GM12878 (cell line): ENCODE data around the gene ZNF276. TPM values are rescaled to one million over a fixed set of nuclear protein-coding genes. Genes with fewer than 3 reads are reported as not detected.

Experiments used
- ATAC-seq: fragments of 200-7000 bp; cut with Tn5 transposase; 3 replicates; pipeline ENCODE4 v1.9.1; 2020; ENCODE audit warnings: mild to moderate bottlenecking, moderate library complexity
- BruUV-seq: library from RNA; stranded (reverse); fragments of 400-500 nt; replicated peaks from 2 replicates; lab custom pipeline; 2021; lab: Mats Ljungman, UMichigan
- CTCF ChIA-PET: fragments of 300-600 bp; sonication (Branson Sonifier 250); formaldehyde crosslinking; extraction: SDS; loops from one replicate; lab custom pipeline; 2021; ENCODE audit warnings: inconsistent platforms; lab: Yijun Ruan, JAX
- POLR2A ChIA-PET: fragments of 350-600 bp; formaldehyde crosslinking; extraction: SDS; loops from one replicate; lab custom pipeline; 2021; ENCODE audit warnings: inconsistent platforms; lab: Charles Lee
- RAD21 ChIA-PET: fragments of 300-600 bp; sonication (Branson Sonifier 250); formaldehyde crosslinking; loops from one replicate; lab custom pipeline; 2023; ENCODE audit warnings: antibody characterized with exemption; ENCODE audit not compliant: unreplicated experiment; lab: Charles Lee
- SMC1A ChIA-PET: fragments of 300-600 bp; sonication (Branson Sonifier 250); formaldehyde crosslinking; loops from one replicate; lab custom pipeline; 2023; ENCODE audit not compliant: unreplicated experiment, uncharacterized antibody; lab: Charles Lee
- DNase-seq: peaks from one replicate; pipeline ENCODE4 v3.0.0-alpha.2; 2011; ENCODE audit warnings: low read depth, low spot score
- FAIRE-seq: peaks from 3 replicates; lab custom pipeline; 2011; peaks lifted over from hg19 to GRCh38; lab: Jason Lieb, UNC
- H2AFZ ChIP-seq: 2 replicates; pipeline ENCODE4 v1.6.0; 2011; ENCODE audit warnings: low read depth, low read length, control low read depth; ENCODE audit not compliant: control insufficient read depth
- H3K27ac ChIP-seq: 2 replicates; pipeline ENCODE4 v1.5.1; 2011; ENCODE audit warnings: control low read depth; ENCODE audit not compliant: control insufficient read depth, insufficient read depth
- H3K27me3 ChIP-seq, 2 experiments: replicated peaks in 1 of 2; 2 replicates each; pipeline versions ENCODE4 v1.6.0 to v1.6.1; 2011; ENCODE audit warnings: low read length in 1 of 2; ENCODE audit not compliant: control insufficient read depth in 2 of 2, insufficient read depth in 2 of 2
- H3K36me3 ChIP-seq, 2 experiments: 2 replicates each; pipeline ENCODE4 v1.5.1; 2011; ENCODE audit warnings: low read length in 1 of 2; ENCODE audit not compliant: control insufficient read depth in 2 of 2, insufficient read depth in 2 of 2
- H3K4me1 ChIP-seq: 2 replicates; pipeline ENCODE4 v1.6.1; 2011; ENCODE audit warnings: mild to moderate bottlenecking, low read length, moderate library complexity, mixed read lengths; ENCODE audit not compliant: control insufficient read depth, insufficient read depth
- H3K4me2 ChIP-seq: 2 replicates; pipeline ENCODE4 v1.6.0; 2011; ENCODE audit warnings: control low read depth; ENCODE audit not compliant: control insufficient read depth, insufficient read depth
- H3K4me3 ChIP-seq: fragments of 200-600 bp; sonication (generic); 2 replicates; pipeline ENCODE4 v1.5.1; 2016
- H3K79me2 ChIP-seq: 2 replicates; pipeline ENCODE4 v1.6.0; 2011; ENCODE audit warnings: low read length; ENCODE audit not compliant: control insufficient read depth, insufficient read depth
- H3K9ac ChIP-seq: 2 replicates; pipeline ENCODE4 v1.8.0; 2011; ENCODE audit warnings: low read length, control low read depth, mixed read lengths; ENCODE audit not compliant: control insufficient read depth, insufficient read depth
- H3K9me3 ChIP-seq: replicated peaks from 3 replicates; pipeline ENCODE4 v1.5.1; 2011; ENCODE audit warnings: mild to moderate bottlenecking, low read length; ENCODE audit not compliant: control insufficient read depth, insufficient read depth
- H4K20me1 ChIP-seq: 2 replicates; pipeline ENCODE4 v1.6.0; 2011; ENCODE audit not compliant: control insufficient read depth, insufficient read depth
- ATF2 ChIP-seq: IDR thresholded peaks from 2 replicates; pipeline ENCODE4 v1.6.1; 2012; ENCODE audit warnings: low read length, inconsistent platforms
- EGR1 ChIP-seq, 2 experiments: IDR thresholded peaks; 1 replicate in 1 of 2; 2 replicates in 1 of 2; pipeline ENCODE4 v1.6.1; 2011 to 2012; ENCODE audit warnings: low read depth in 2 of 2, low read length in 2 of 2, borderline replicate concordance in 1 of 2, mild to moderate bottlenecking in 1 of 2, moderate library complexity in 1 of 2
- MLLT1 ChIP-seq: fragments of 450-650 bp; IDR thresholded peaks from 2 replicates; pipeline ENCODE4 v1.6.1; 2016; ENCODE audit warnings: mild to moderate bottlenecking
- ZNF217 ChIP-seq: fragments of 450-650 bp; IDR thresholded peaks from 2 replicates; pipeline ENCODE4 v1.6.1; 2017; ENCODE audit warnings: antibody characterized with exemption, mild to moderate bottlenecking
- ZNF384 ChIP-seq: IDR thresholded peaks from 2 replicates; pipeline ENCODE4 v1.6.1; 2012; ENCODE audit warnings: low read depth, mild to moderate bottlenecking, low read length, improper control_type of control experiment, borderline replicate concordance
- WGBS: methylation state at CpG from one replicate; pipeline ENCODE4 v1.1.6; 2016; ENCODE audit warnings: low lambda C conversion rate; ENCODE audit not compliant: insufficient replicate concordance, insufficient coverage; ENCODE audit errors: missing lambda C conversion rate; 5-methylcytosine and 5-hydroxymethylcytosine counted together
- in situ Hi-C: fragments of 300-500 bp; cut with MboI; formaldehyde crosslinking; loops from 9 replicates; pipeline ENCODE4 v1.14.3; 2018; ENCODE audit warnings: mixed read lengths
- intact Hi-C: fragments of 100-400 bp; cut with micrococcal nuclease; formaldehyde crosslinking; loops from one replicate; pipeline ENCODE4 v1.14.2; 2022; ENCODE audit not compliant: unreplicated experiment
- polyA plus RNA-seq, 11 experiments: library from polyadenylated mRNA; depleted of rRNA in 4 of 11; unstranded in 6 of 11; stranded (reverse) in 5 of 11; fragments of >200 nt; fragmentation: Nextera tagmentation in 4 of 11; fragmentation: Illumina TruSeq in 1 of 11; extraction: Ambion mirVana in 4 of 11; extraction: Trizol in 1 of 11; gene quantifications; 1 replicate in 1 of 11; 2 replicates in 10 of 11; pipeline versions ENCODE4 v1.2.1 to v1.2.3, GENCODE V29; 2011 to 2016; ENCODE audit warnings: inconsistent platforms in 2 of 11, missing spikeins in 2 of 11, low read depth in 1 of 11
- total RNA-seq, 4 experiments: library from RNA; depleted of rRNA in 3 of 4; stranded (reverse); fragments of >200 nt in 3 of 4; fragmentation: Illumina TruSeq in 1 of 4; extraction: Trizol in 1 of 4; gene quantifications; 2 replicates each; pipeline versions ENCODE4 v1.2.1 to v1.2.3, GENCODE V29; 2013 to 2021

The ZNF276 gene
- total and polyA plus RNA-seq, 10 of the 15 experiments (the other 5 are each of a cell fraction or from before 2014, with no cell fraction given) = 0.27 to 22.7 (median 8.7) TPM

- Histone ChIP-seq H3K79me2 (no peaks in the 10 kb centered on the region), H3K9me3 (no peaks in the 10 kb centered on the region), H2AFZ (no peak overlapping the region), H3K27me3 (no peaks in the 10 kb centered on the region), H3K4me3 (no peak overlapping the region), H3K27ac (no peak overlapping the region), H3K4me2 (no peak overlapping the region), H3K4me1 (peaks cover 35% of the 10 kb centered on the region), H3K36me3 (peaks cover 21 to 35% of the 10 kb centered on the region in 2 experiments), H3K9ac (no peak overlapping the region), H4K20me1 (no peaks in the 10 kb centered on the region)
- in situ Hi-C loops = no loop called here
- TF ChIP-seq ZNF217 = no peak
- TF ChIP-seq EGR1 (IDR thresholded peaks at IDR 0.05; ENCODE audit: borderline replicate concordance in 1 of 2, low read depth in 2 of 2, low read length in 2 of 2) = 0 out of 3 replicates have a peak, but pooled peaks of 1 of the 2 experiments have one; percentile 10
- RAD21 ChIA-PET = no interaction called here
- DNase-seq (no peak), FAIRE-seq (no peak), ATAC-seq (no peak)
- CTCF ChIA-PET = no interaction called here
- POLR2A ChIA-PET = no interaction called here
- intact Hi-C loops = no loop called here
- no TSS peak for BruUV-seq
- WGBS = 95% methylated on average over 26 of the region's 26 CpGs
- SMC1A ChIA-PET = no interaction called here
Measured at GRCh38 chr16:89759746-89760340, 38.5 kb downstream of the ZNF276 start.

GRCh38 chr16:89761304-89761922, 40.1 kb downstream of the ZNF276 start:
- H3K27ac ChIP-seq = peak overlapping the region; percentile 72
- no peak for ATAC-seq
- no peak for DNase-seq
- H3K79me2 ChIP-seq = no peaks in the 10 kb centered on the region
- intact Hi-C loops (no loop called here), in situ Hi-C loops (no loop called here)
- H3K9me3 ChIP-seq = no peaks in the 10 kb centered on the region
- SMC1A ChIA-PET = interaction anchor here (0.6 to 1.8 kb wide), 5 partner anchors 8 to 54 kb away, joined by 3 to 4 read pairs (median 3); no protein-coding TSS in a partner anchor
- 30% methylated on average over 11 of the region's 17 CpGs for WGBS
- peak overlapping the region; percentile 40; the same call in 1 of the 2 replicates for H3K9ac ChIP-seq
- BruUV-seq = no TSS peak
- CTCF ChIA-PET = interaction anchor here (0.9 to 2.2 kb wide), 6 partner anchors 9 to 149 kb away, joined by 3 to 12 read pairs (median 5); no protein-coding TSS in a partner anchor
- H3K4me2 ChIP-seq = peak overlapping the region; percentile 87
- no peak for FAIRE-seq
- RAD21 ChIA-PET = interaction anchor here (0.6 to 1.3 kb wide), 6 partner anchors 9 to 112 kb away, joined by 3 to 7 read pairs (median 4); partner anchors contain the start of gene TCF25
- H3K4me1 ChIP-seq = peaks cover 43% of the 10 kb centered on the region
- POLR2A ChIA-PET = interaction anchor here (0.5 to 1.8 kb wide), 8 partner anchors 10 to 1097 kb away, joined by 3 to 10 read pairs (median 4); partner anchors contain the start of gene TCF25
- H3K4me3 ChIP-seq = peak overlapping the region; percentile 18; the same call in 1 of the 2 replicates
- H3K27me3 ChIP-seq = no peaks in the 10 kb centered on the region
- peak overlapping the region; percentile 71 for H2AFZ ChIP-seq
- peaks cover 23 to 29% of the 10 kb centered on the region in 2 experiments for H3K36me3 ChIP-seq
- H4K20me1 ChIP-seq = no peaks in the 10 kb centered on the region
- TF ChIP-seq MLLT1 (peak; percentile 90), ATF2 (no peak), ZNF384 (peak; percentile 31; the same call in 1 of the 2 replicates)
